Measurements from ENCODE around the gene NACAD. TPM values are rescaled to one million over a fixed set of nuclear protein-coding genes. Genes with fewer than 3 reads are reported as not detected.

NACAD gene
- total RNA-seq, 1 experiment from 2014 or later: 3.2 TPM

- peak; percentile 59 for DNase-seq (ENCODE audit: low read depth)
Observed at GRCh38 chr7:45073786-45074527, 14.8 kb downstream of the NACAD start.

- DNase-seq (ENCODE audit: low read depth): peak; percentile 48
Observed at GRCh38 chr7:45073031-45073785, 15.6 kb downstream of the NACAD start.

GRCh38 chr7:45072131-45073030 is 16.4 kb downstream of the NACAD start:
- no peak for DNase-seq (ENCODE audit: low read depth)

- no peak for DNase-seq (ENCODE audit: low read depth)
Observed at GRCh38 chr7:45071528-45071927, 17.2 kb downstream of the NACAD start.

GRCh38 chr7:45070254-45070642 is 18.5 kb downstream of the NACAD start:
- DNase-seq (ENCODE audit: low read depth): no peak

GRCh38 chr7:45069444-45070253 is 19.1 kb downstream of the NACAD start:
- no peak for DNase-seq (ENCODE audit: low read depth)

GRCh38 chr7:45068236-45069023 is 20.3 kb downstream of the NACAD start:
- no peak for DNase-seq (ENCODE audit: low read depth)

- DNase-seq (ENCODE audit: low read depth): no peak
Observed at GRCh38 chr7:45067582-45067981, 21.2 kb downstream of the NACAD start.

GRCh38 chr7:45066409-45066808 is 22.4 kb downstream of the NACAD start:
- DNase-seq (ENCODE audit: low read depth): no peak

- DNase-seq (ENCODE audit: low read depth): no peak
Observed at GRCh38 chr7:45065031-45065995, 23.5 kb downstream of the NACAD start.

GRCh38 chr7:45064047-45064725 is 24.6 kb downstream of the NACAD start:
- DNase-seq (ENCODE audit: low read depth): no peak

- DNase-seq (ENCODE audit: low read depth): no peak
Observed at GRCh38 chr7:45061806-45062425, 26.9 kb downstream of the NACAD start.

- no peak for DNase-seq (ENCODE audit: low read depth)
Observed at GRCh38 chr7:45061352-45061751, 27.4 kb downstream of the NACAD start.

GRCh38 chr7:45060295-45060694 is 28.5 kb downstream of the NACAD start:
- no peak for DNase-seq (ENCODE audit: low read depth)

- peak; percentile 36 for DNase-seq (ENCODE audit: low read depth)
Observed at GRCh38 chr7:45057878-45058277, 30.9 kb downstream of the NACAD start.

- DNase-seq (ENCODE audit: low read depth): no peak
Observed at GRCh38 chr7:45055594-45056219, 33.1 kb downstream of the NACAD start.

GRCh38 chr7:45055016-45055415 is 33.8 kb downstream of the NACAD start:
- DNase-seq (ENCODE audit: low read depth): peak; percentile 55

GRCh38 chr7:45054442-45054841 is 34.3 kb downstream of the NACAD start:
- DNase-seq (ENCODE audit: low read depth): no peak
